Thymus (tissue), 11 donors: ENCODE results near the gene TEX2. TPM values are rescaled to one million over a fixed set of nuclear protein-coding genes. Genes with fewer than 3 reads are reported as not detected.

Experiments used
- DNase-seq, 9 donors: peaks; one replicate each; pipeline ENCODE4 v3.0.0-alpha.2; 2013; ENCODE audit warnings: low spot score in 9 of 9, low read depth in 6 of 9, missing footprints in 1 of 9
- H3K27ac ChIP-seq, 2 donors: one replicate each; pipeline ENCODE4 v1.5.1; 2013; ENCODE audit warnings: control low read depth in 1 of 2, low read depth in 1 of 2, low read length in 1 of 2, mild to moderate bottlenecking in 1 of 2, moderate library complexity in 1 of 2
- H3K27me3 ChIP-seq, 2 donors: one replicate each; pipeline ENCODE4 v1.5.1; 2013; ENCODE audit warnings: low read length in 1 of 2; ENCODE audit not compliant: control insufficient read depth in 2 of 2, insufficient read depth in 1 of 2
- H3K36me3 ChIP-seq, 2 donors: one replicate each; pipeline ENCODE4 v1.5.1; 2013; ENCODE audit warnings: low read length in 1 of 2, mild to moderate bottlenecking in 1 of 2, moderate library complexity in 1 of 2; ENCODE audit not compliant: control insufficient read depth in 2 of 2, insufficient read depth in 2 of 2
- H3K4me1 ChIP-seq, 2 donors: one replicate each; pipeline ENCODE4 v1.5.1; 2013; ENCODE audit warnings: low read length in 2 of 2; ENCODE audit not compliant: control insufficient read depth in 2 of 2, insufficient read depth in 2 of 2
- H3K4me3 ChIP-seq, 2 donors: one replicate each; pipeline ENCODE4 v1.5.1; 2013; ENCODE audit warnings: low read length in 2 of 2, control low read depth in 1 of 2, mild to moderate bottlenecking in 1 of 2
- H3K9me3 ChIP-seq, 2 donors: one replicate each; pipeline ENCODE4 v1.5.1; 2013; ENCODE audit warnings: low read length in 1 of 2, mild to moderate bottlenecking in 1 of 2; ENCODE audit not compliant: control insufficient read depth in 2 of 2, insufficient read depth in 1 of 2
- WGBS: extraction: QIAGEN DNeasy Blood & Tissue Kit; methylation state at CpG from one replicate; pipeline ENCODE4 v1.1.7; 2013; 5-methylcytosine and 5-hydroxymethylcytosine counted together
- polyA plus RNA-seq: library from polyadenylated mRNA; stranded (reverse); fragments of 200-250 nt; gene quantifications from one replicate; pipeline ENCODE4 v1.2.3, GENCODE V29; 2013
- total RNA-seq: library from RNA; stranded (reverse); fragments of 120-200 nt; gene quantifications from one replicate; pipeline ENCODE4 v1.2.4, GENCODE V29; 2013
- donor health status: healthy.

TEX2 gene
- total and polyA plus RNA-seq, 2 donors, result 8.0 to 8.7 TPM

- Histone ChIP-seq H3K9me3 (no peaks in the 10 kb centered on the region), H3K27ac (no peak overlapping the region), H3K27me3 (no peaks in the 10 kb centered on the region), H3K4me3 (no peak overlapping the region), H3K4me1 (no peaks in the 10 kb centered on the region), H3K36me3 (no peaks in the 10 kb centered on the region)
- WGBS, result 97% methylated on average over 2 of the region's 2 CpGs
- DNase-seq, result no peak
These were observed 30.4 kb downstream of the TEX2 start for GRCh38 chr17:64232466-64233262.

- Histone ChIP-seq H3K4me1 (no peaks in the 10 kb centered on the region), H3K36me3 (no peaks in the 10 kb centered on the region), H3K9me3 (no peaks in the 10 kb centered on the region), H3K4me3 (no peak overlapping the region), H3K27ac (peak overlapping the region in 1 of 2 donors; percentile 5), H3K27me3 (no peaks in the 10 kb centered on the region)
- WGBS, result 99% methylated on average over 6 of the region's 6 CpGs
- no peak for DNase-seq
These were observed 31.4 kb downstream of the TEX2 start for GRCh38 chr17:64231567-64232141.

GRCh38 chr17:64230791-64231408 lies 32.2 kb downstream of the TEX2 start:
- Histone ChIP-seq H3K4me3 (no peak overlapping the region), H3K4me1 (no peaks in the 10 kb centered on the region), H3K9me3 (no peaks in the 10 kb centered on the region), H3K36me3 (no peaks in the 10 kb centered on the region), H3K27ac (peak overlapping the region in 1 of 2 donors; percentile 5), H3K27me3 (no peaks in the 10 kb centered on the region)
- no peak for DNase-seq
- 95% methylated on average over 1 of the region's 1 CpG for WGBS

GRCh38 chr17:64229815-64230728 lies 33.0 kb downstream of the TEX2 start:
- WGBS, result 97% methylated on average over 8 of the region's 8 CpGs
- DNase-seq, result no peak
- H3K9me3 ChIP-seq, result no peaks in the 10 kb centered on the region

GRCh38 chr17:64226132-64226531 lies 36.9 kb downstream of the TEX2 start:
- Histone ChIP-seq H3K4me3 (no peak overlapping the region), H3K27ac (no peak overlapping the region), H3K4me1 (no peaks in the 10 kb centered on the region), H3K27me3 (no peaks in the 10 kb centered on the region), H3K36me3 (no peaks in the 10 kb centered on the region), H3K9me3 (no peaks in the 10 kb centered on the region)
- DNase-seq, result no peak
- 97% methylated on average over 1 of the region's 1 CpG for WGBS

More at GRCh38 chr17:64229815-64230728, 33.0 kb downstream of the TEX2 start:
- Histone ChIP-seq H3K4me3 (no peak overlapping the region), H3K36me3 (no peaks in the 10 kb centered on the region), H3K4me1 (no peaks in the 10 kb centered on the region), H3K27ac (peak overlapping the region in 1 of 2 donors; percentile 8), H3K27me3 (no peaks in the 10 kb centered on the region)

GRCh38 chr17:64225410-64225809 lies 37.6 kb downstream of the TEX2 start:
- Histone ChIP-seq H3K4me3 (no peak overlapping the region), H3K36me3 (no peaks in the 10 kb centered on the region), H3K27me3 (no peaks in the 10 kb centered on the region), H3K9me3 (no peaks in the 10 kb centered on the region), H3K4me1 (no peaks in the 10 kb centered on the region), H3K27ac (no peak overlapping the region)
- WGBS, result 98% methylated on average over 3 of the region's 3 CpGs
- no peak for DNase-seq

GRCh38 chr17:64223931-64224629 lies 39.0 kb downstream of the TEX2 start:
- no peaks in the 10 kb centered on the region for H3K27me3 ChIP-seq

GRCh38 chr17:64223283-64223682 lies 39.8 kb downstream of the TEX2 start:
- WGBS, result 97% methylated on average over 2 of the region's 2 CpGs
- H3K27ac ChIP-seq, result no peak overlapping the region
- H3K27me3 ChIP-seq, result no peaks in the 10 kb centered on the region
- H3K36me3 ChIP-seq, result no peaks in the 10 kb centered on the region
- H3K4me1 ChIP-seq, result no peaks in the 10 kb centered on the region
- H3K9me3 ChIP-seq, result no peaks in the 10 kb centered on the region
- no peak for DNase-seq
- no peak overlapping the region for H3K4me3 ChIP-seq

More at GRCh38 chr17:64223931-64224629, 39.0 kb downstream of the TEX2 start:
- Histone ChIP-seq H3K27ac (no peak overlapping the region), H3K4me3 (no peak overlapping the region), H3K9me3 (no peaks in the 10 kb centered on the region), H3K4me1 (no peaks in the 10 kb centered on the region), H3K36me3 (no peaks in the 10 kb centered on the region)
- DNase-seq, result no peak
- 96% methylated on average over 4 of the region's 4 CpGs for WGBS
